Prostate gland (tissue), 2 donors: ENCODE results near the gene BARX2.

ENCODE experiments used
- POLR2A ChIP-seq: fragments of 450-650 bp; IDR thresholded peaks from one replicate; pipeline ENCODE4 v1.6.1; 2016; ENCODE audit warnings: antibody characterized with exemption, mild to moderate bottlenecking
- TF ChIP-seq, protein P1 (sequence below), 4 experiments: fragments of 200-600 bp in 2 of 4; fragments of 450-650 bp in 2 of 4; sonication (generic) in 2 of 4; IDR thresholded peaks; 1 replicate in 3 of 4; 2 replicates in 1 of 4; pipeline ENCODE4 v1.5.1; 2016 to 2019; ENCODE audit warnings: antibody characterized with exemption in 4 of 4, mild to moderate bottlenecking in 2 of 4, moderate library complexity in 2 of 4

DNA sequence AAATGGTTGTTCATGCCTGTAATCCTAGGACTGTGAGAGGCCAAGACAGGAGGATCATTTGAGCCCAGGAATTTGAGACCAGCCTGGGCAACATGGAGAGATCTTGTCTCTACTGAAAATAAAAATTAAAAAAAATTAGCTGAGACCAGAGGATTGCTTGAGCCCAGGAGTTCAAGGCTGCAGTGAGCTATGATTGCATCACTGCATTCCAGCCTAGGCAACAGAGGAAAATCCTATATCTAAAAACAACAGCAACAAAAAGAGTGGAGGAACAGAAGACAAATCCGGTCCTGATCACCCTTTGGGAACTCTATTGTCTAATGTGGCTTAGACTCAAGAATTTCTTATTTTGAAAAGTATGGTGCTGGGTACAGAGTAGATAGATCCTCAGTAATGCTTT, 17.3 kb downstream of the BARX2 start:
- TF ChIP-seq, protein P1, sequence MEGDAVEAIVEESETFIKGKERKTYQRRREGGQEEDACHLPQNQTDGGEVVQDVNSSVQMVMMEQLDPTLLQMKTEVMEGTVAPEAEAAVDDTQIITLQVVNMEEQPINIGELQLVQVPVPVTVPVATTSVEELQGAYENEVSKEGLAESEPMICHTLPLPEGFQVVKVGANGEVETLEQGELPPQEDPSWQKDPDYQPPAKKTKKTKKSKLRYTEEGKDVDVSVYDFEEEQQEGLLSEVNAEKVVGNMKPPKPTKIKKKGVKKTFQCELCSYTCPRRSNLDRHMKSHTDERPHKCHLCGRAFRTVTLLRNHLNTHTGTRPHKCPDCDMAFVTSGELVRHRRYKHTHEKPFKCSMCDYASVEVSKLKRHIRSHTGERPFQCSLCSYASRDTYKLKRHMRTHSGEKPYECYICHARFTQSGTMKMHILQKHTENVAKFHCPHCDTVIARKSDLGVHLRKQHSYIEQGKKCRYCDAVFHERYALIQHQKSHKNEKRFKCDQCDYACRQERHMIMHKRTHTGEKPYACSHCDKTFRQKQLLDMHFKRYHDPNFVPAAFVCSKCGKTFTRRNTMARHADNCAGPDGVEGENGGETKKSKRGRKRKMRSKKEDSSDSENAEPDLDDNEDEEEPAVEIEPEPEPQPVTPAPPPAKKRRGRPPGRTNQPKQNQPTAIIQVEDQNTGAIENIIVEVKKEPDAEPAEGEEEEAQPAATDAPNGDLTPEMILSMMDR (IDR thresholded peaks at IDR 0.05) = no peak
- TF ChIP-seq POLR2A = no peak
